ENCODE results near the gene SWSAP1.
"Not testable (repeated sequence)": the region's sequence is repeated elsewhere in the genome, so short reads cannot be mapped to it uniquely, and the experiment has no call there.

SWSAP1 gene, protein sequence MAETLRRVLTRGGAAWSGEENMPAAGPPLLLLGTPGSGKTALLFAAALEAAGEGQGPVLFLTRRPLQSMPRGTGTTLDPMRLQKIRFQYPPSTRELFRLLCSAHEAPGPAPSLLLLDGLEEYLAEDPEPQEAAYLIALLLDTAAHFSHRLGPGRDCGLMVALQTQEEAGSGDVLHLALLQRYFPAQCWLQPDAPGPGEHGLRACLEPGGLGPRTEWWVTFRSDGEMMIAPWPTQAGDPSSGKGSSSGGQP

DNA sequence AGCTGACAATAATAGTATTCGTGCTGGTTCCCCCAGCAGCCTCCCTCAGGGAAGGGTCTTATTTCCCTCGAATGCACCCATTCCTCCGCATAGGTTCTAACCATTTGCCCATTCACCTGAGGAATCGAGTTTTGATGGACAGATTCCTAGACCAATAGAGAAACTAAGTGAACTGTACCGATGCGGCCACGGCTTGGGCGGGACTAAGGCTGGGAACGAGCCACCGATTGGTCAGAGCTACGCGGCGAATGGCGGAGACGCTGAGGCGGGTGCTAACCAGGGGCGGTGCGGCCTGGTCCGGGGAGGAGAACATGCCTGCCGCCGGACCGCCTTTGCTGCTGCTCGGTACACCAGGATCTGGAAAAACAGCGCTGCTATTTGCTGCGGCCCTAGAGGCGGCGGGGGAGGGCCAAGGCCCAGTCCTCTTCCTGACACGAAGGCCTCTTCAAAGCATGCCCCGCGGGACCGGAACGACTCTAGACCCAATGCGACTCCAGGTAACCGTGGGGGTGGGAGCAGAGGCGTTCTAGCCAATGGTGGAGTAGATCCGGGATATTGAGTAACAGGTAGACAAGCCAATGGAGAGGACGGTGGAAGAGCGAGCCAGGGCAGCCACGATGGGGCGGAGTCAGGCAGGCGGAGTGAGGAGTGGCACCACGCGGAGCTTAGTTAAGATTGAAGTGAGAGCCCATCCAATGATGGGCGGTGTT, at the start of gene SWSAP1:
TSS of gene SWSAP1 (plus strand) at position 234 of the 710 bp plus-strand sequence. CDS start at position 249, 15 bp downstream.
- TF ChIP-seq, protein P1, sequence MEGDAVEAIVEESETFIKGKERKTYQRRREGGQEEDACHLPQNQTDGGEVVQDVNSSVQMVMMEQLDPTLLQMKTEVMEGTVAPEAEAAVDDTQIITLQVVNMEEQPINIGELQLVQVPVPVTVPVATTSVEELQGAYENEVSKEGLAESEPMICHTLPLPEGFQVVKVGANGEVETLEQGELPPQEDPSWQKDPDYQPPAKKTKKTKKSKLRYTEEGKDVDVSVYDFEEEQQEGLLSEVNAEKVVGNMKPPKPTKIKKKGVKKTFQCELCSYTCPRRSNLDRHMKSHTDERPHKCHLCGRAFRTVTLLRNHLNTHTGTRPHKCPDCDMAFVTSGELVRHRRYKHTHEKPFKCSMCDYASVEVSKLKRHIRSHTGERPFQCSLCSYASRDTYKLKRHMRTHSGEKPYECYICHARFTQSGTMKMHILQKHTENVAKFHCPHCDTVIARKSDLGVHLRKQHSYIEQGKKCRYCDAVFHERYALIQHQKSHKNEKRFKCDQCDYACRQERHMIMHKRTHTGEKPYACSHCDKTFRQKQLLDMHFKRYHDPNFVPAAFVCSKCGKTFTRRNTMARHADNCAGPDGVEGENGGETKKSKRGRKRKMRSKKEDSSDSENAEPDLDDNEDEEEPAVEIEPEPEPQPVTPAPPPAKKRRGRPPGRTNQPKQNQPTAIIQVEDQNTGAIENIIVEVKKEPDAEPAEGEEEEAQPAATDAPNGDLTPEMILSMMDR (IDR thresholded peaks at IDR 0.05; ENCODE audit: extremely low read depth, missing control alignments), result no peak
- peak; percentile 97 for DNase-seq (ENCODE audit: low spot score)

DNA sequence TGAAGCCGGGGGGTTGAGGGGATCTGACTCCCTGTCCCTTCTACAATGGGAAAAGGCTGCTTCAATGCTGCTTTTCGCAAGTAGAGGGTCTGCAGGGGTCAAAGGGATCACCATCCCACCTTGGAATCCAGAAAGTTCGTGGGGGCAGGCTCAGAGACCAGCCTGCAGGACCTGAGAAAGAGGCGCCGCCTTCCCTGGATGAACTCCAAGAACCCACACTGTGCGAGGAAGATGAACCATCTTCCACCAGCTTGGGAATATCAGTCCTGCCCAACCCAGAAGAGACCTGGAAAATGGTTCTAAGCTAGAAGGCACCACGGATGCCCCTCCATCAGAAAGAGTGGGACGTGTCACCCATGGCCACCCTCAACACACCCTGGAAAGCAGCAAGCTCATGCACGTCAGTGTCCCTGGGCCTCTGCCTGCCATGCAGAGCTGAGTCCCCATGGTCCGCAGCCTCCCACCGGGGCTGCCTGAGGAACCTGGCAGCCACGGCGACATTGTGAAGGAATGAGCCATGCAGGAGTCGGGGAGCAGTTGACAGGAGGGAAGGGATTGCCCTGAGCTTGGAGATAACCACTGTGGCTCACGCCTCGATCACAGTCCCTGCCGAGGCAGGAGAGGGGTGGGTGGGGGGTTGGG, 49.6 kb upstream of the SWSAP1 start:
- TF ChIP-seq, protein P1 (IDR thresholded peaks at IDR 0.05; ENCODE audit: extremely low read depth, missing control alignments), result no peak
- no peak for DNase-seq (ENCODE audit: low spot score)

- TF ChIP-seq, protein P1 (IDR thresholded peaks at IDR 0.05; ENCODE audit: extremely low read depth, missing control alignments), result no peak
- DNase-seq (ENCODE audit: low spot score), result no peak
These were observed 48.9 kb upstream of the SWSAP1 start for GRCh38 chr19:11325544-11325943.

GRCh38 chr19:11330127-11330526, 44.3 kb upstream of the SWSAP1 start:
- TF ChIP-seq, protein P1 (IDR thresholded peaks at IDR 0.05; ENCODE audit: extremely low read depth, missing control alignments), result no peak
- no peak for DNase-seq (ENCODE audit: low spot score)

GRCh38 chr19:11331502-11331901, 43.0 kb upstream of the SWSAP1 start:
- TF ChIP-seq, protein P1 (IDR thresholded peaks at IDR 0.05; ENCODE audit: extremely low read depth, missing control alignments), result no peak
- no peak for DNase-seq (ENCODE audit: low spot score)

DNA sequence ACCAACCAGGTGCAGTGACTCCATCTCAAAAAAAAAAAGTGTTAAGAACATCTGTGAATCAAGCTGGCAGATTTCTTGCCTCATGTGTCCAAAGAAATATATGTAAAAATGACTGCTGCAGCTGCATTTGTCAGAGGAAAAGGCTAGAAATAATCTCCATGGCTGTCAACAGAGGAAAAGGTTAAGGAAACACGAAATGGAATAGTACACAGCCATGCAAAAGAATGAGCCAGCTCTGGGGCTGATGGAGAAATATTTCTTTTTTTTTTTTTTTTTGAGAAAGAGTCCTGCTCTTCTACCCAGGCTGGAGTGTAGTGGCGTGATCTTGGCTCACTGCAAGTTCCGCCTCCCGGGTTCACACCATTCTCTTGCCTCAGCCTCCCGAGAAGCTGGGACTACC, 41.6 kb upstream of the SWSAP1 start:
- TF ChIP-seq, protein P1 (IDR thresholded peaks at IDR 0.05; ENCODE audit: extremely low read depth, missing control alignments), result no peak

GRCh38 chr19:11333838-11334237, 40.6 kb upstream of the SWSAP1 start:
- DNase-seq (ENCODE audit: low spot score), result not testable (repeated sequence)

More for the DNA sequence above, 41.6 kb upstream of the SWSAP1 start:
- DNase-seq (ENCODE audit: low spot score), result no peak

All from GM20000 (cell line).